ENCODE data around the gene OR13J1.

GRCh38 chr9:35915681-35916294 lies 45.6 kb upstream of the OR13J1 start:
- TF ChIP-seq, protein P1, sequence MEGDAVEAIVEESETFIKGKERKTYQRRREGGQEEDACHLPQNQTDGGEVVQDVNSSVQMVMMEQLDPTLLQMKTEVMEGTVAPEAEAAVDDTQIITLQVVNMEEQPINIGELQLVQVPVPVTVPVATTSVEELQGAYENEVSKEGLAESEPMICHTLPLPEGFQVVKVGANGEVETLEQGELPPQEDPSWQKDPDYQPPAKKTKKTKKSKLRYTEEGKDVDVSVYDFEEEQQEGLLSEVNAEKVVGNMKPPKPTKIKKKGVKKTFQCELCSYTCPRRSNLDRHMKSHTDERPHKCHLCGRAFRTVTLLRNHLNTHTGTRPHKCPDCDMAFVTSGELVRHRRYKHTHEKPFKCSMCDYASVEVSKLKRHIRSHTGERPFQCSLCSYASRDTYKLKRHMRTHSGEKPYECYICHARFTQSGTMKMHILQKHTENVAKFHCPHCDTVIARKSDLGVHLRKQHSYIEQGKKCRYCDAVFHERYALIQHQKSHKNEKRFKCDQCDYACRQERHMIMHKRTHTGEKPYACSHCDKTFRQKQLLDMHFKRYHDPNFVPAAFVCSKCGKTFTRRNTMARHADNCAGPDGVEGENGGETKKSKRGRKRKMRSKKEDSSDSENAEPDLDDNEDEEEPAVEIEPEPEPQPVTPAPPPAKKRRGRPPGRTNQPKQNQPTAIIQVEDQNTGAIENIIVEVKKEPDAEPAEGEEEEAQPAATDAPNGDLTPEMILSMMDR (IDR thresholded peaks at IDR 0.05; ENCODE audit: insufficient read depth, low read length), result no peak
- TF ChIP-seq SPI1 (IDR thresholded peaks at IDR 0.05; ENCODE audit: borderline replicate concordance, low read depth), result no peak
- TF ChIP-seq POLR2AphosphoS5 (IDR thresholded peaks at IDR 0.05; ENCODE audit: low read depth), result no peak
- no peak for TF ChIP-seq GABPA (IDR thresholded peaks at IDR 0.05; ENCODE audit: low read depth)

Measured in HL-60 (cell line).